HG02759 (cell line): ENCODE results near the gene NEURL4.

ENCODE experiments used
- ATAC-seq: cut with Tn5 transposase; IDR thresholded peaks from one replicate; pipeline ENCODE4 v1.9.1; 2021; ENCODE audit warnings: mild to moderate bottlenecking, moderate library complexity; ENCODE audit not compliant: unreplicated experiment

The NEURL4 gene

GRCh38 chr17:7324438-7324779, 4.7 kb downstream of the NEURL4 start:
- ATAC-seq, result no peak

GRCh38 chr17:7323731-7324437, 5.3 kb downstream of the NEURL4 start:
- no peak for ATAC-seq

- no peak for ATAC-seq
These were observed 6.5 kb downstream of the NEURL4 start for GRCh38 chr17:7322520-7323194.

- no peak for ATAC-seq
These were observed 7.7 kb downstream of the NEURL4 start for GRCh38 chr17:7321466-7321865.

- no peak for ATAC-seq
These were observed 10.8 kb downstream of the NEURL4 start for GRCh38 chr17:7318121-7318860.

- ATAC-seq, result no peak
These were observed 11.9 kb downstream of the NEURL4 start for GRCh38 chr17:7317161-7317803.

GRCh38 chr17:7315570-7316235, 13.4 kb downstream of the NEURL4 start:
- no peak for ATAC-seq

GRCh38 chr17:7314719-7315569, 14.2 kb downstream of the NEURL4 start, which contains the start of gene GPS2:
GPS2 (minus strand) TSS chr17:7315360; CDS start chr17:7315052, 308 bp downstream.
- ATAC-seq, result peak; percentile 86

GRCh38 chr17:7313890-7314718, 15.0 kb downstream of the NEURL4 start:
- no peak for ATAC-seq

- ATAC-seq, result no peak
These were observed 15.8 kb downstream of the NEURL4 start for GRCh38 chr17:7313088-7313889.

GRCh38 chr17:7312432-7313087, 16.6 kb downstream of the NEURL4 start:
- no peak for ATAC-seq

GRCh38 chr17:7311110-7311705, 17.9 kb downstream of the NEURL4 start:
- ATAC-seq, result no peak

GRCh38 chr17:7309628-7310027, 19.5 kb downstream of the NEURL4 start:
- no peak for ATAC-seq

GRCh38 chr17:7308625-7309433, 20.3 kb downstream of the NEURL4 start:
- ATAC-seq, result no peak

- no peak for ATAC-seq
These were observed 21.2 kb downstream of the NEURL4 start for GRCh38 chr17:7307686-7308624.
